Ecto neural progenitor cell (in vitro differentiated cells): ENCODE data around the gene MRM1.
A peak's percentile ranks its signal among the peaks of the same experiment; 100 is the strongest.

Experiments used
- DNase-seq: peaks from one replicate; pipeline ENCODE4 v3.0.0-alpha.2; 2018; ENCODE audit warnings: low spot score

MRM1 gene

GRCh38 chr17:36632916-36633771 is 31.8 kb downstream of the MRM1 start:
- no peak for DNase-seq

DNA sequence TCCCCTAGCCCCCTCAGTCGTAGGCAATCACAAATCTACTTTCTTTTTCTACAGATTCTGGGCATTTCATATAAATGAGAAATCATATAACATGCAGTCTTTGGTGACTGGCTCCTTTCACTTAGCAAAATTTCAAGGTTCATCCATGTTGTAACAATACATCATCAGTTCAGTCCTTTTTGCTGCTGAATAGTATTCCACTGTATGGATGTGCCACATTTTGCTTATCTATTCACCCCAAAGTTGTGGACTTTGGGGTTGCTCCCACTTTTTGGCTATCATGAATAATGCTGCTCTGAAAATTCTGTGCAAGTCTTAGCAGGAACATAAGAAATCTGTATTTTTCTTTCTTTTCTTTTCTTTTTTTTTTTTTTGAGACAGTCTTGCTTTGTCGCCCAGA is 39.0 kb downstream of the MRM1 start:
- DNase-seq, result no peak

DNA sequence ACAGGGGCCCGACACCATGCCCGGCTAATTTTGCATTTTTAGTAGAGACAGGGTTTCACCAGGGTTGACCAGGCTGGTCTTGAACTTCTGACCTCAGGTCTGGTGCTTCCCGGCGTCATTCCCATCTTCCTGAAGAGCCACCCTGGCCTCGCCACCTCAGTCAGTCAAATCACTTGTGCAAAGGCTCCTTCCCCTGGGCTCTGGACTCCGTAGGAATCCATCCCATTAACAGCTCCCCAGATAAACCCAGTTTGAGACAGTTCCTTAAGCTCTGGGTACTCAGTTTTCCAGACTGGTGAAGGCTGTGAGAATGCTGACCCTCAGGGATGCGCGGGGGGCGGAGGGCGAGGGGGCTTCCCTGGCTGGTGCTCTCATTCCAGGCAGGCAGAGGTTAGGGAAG is 39.5 kb downstream of the MRM1 start:
- no peak for DNase-seq

- peak; percentile 69 for DNase-seq
These were observed 40.0 kb downstream of the MRM1 start for GRCh38 chr17:36641331-36641876.

DNA sequence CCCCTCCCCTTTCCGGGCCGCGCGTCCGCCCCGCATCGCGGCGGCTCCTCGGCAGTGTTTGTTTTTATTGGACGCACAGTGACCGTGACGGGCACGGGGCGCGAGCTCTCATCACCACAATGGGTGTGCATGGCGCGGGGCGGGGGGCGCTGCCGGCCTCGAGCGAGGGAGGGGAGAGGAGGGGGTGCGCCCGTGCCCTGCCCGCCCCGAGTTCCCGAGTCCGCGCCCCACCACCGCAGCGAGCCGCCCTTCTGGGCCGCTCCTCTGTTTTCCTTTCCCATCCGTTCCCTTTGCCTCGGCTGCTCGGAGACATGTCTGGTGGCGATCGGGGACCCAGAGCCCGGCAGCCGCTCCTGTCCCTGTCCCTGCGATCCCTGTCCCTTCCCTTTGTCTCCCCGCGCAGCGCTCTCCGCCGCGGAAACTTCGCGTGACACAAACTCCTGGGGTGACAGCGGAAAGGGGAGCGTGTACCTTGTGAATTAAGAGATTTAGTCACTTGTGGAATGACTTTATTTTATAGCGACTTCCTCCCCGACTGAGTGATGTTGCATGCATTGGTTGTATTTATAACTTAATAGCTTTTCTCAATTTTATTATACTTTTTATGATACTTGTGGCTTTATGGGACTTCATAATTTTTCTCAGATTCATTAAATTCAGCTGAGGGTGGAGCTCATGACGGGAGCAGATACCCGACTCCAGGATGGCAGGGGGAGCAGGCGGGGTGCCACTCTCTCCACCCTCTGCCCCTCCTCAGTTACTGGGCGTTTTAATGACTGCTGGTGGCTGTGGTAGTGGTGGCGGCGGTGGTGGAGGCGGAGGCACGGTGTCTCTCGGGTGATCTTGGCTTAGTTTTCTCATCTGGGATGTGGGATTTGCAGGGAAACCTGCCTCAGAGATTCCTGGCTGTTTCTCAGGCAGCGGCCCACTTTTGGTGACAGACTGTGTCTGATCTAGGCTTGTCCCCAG is 40.8 kb downstream of the MRM1 start:
- DNase-seq, result peak; percentile 79

DNA sequence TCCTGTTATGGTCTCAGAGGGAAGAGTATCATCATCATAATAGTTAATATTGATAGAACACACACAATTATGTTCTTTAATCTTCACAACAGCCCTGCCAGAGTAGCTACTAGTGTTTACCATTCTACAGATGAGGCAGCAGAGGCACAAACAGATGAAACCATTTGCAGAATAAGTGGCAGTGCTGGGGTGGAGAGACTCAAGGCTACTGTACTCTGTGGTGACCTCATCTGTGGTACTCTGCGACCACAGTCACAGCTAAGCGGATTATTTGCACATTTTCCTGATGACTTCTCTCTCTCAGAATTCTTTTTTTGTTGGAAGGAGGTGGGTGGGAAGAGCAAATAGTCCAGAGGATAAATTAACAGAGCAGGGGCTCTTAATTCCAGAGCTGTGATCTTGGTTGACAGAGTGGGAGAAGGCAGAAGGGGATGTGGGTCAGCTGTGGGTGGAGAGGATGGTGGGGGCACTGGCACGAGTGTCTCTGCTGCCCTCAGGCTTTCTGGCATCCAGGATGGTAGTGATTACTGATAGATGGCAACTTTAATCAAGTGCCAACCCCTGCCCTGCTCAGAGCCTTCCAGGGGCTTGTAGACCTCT is 41.8 kb downstream of the MRM1 start:
- no peak for DNase-seq

- no peak for DNase-seq
These were observed 44.0 kb downstream of the MRM1 start for GRCh38 chr17:36645422-36645821.

GRCh38 chr17:36647636-36648035 is 46.3 kb downstream of the MRM1 start:
- no peak for DNase-seq

- DNase-seq, result no peak
These were observed 48.9 kb downstream of the MRM1 start for GRCh38 chr17:36650096-36650775.

- no peak for DNase-seq
These were observed 52.0 kb downstream of the MRM1 start for GRCh38 chr17:36653374-36653773.

DNA sequence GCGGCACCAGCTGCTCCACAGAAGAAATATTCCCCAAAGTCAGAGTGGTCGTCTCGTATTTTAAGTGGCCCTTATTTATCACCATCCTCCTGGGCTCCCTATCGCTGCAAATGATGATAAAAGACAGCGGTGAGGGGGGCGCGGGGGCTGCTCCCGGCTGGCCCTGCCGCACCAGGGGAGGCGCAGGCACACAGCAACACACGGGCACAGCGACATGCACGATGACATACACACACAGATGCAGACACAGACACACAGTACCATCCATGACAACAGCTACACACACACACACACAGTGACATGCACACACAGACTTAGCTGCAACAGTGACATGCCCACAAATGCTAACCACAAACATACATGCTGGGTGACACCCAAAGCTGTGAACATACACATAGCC is 52.5 kb downstream of the MRM1 start:
- no peak for DNase-seq

DNA sequence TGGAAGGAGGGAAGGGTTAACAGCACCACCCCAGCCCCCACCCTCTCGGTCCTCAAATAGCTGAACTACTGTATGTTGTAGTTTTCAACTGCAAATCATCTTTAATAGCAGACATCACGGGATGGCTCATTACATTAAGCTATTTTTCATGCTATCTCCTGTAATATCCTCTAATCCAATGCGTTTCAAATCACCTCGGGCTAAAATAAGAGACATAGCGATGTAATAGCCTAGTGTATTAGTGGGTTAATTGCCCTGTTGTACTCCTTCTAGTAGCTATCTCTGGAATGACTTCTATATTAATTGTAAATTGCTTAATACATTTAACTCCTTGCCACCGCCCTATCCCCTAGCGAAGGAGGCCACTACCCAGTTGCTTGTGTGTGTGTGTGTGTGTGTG is 54.3 kb downstream of the MRM1 start:
- no peak for DNase-seq

GRCh38 chr17:36657390-36657762 is 56.0 kb downstream of the MRM1 start:
- DNase-seq, result no peak

- DNase-seq, result peak; percentile 76
These were observed 56.5 kb downstream of the MRM1 start for GRCh38 chr17:36657763-36658490.
